ENCODE measurements around the gene RAI1. TPM values are rescaled to one million over a fixed set of nuclear protein-coding genes. Genes with fewer than 3 reads are reported as not detected.

RAI1 gene
- total and polyA plus RNA-seq, 2 experiments from 2014 or later = 0.87 to 0.89 TPM

DNA sequence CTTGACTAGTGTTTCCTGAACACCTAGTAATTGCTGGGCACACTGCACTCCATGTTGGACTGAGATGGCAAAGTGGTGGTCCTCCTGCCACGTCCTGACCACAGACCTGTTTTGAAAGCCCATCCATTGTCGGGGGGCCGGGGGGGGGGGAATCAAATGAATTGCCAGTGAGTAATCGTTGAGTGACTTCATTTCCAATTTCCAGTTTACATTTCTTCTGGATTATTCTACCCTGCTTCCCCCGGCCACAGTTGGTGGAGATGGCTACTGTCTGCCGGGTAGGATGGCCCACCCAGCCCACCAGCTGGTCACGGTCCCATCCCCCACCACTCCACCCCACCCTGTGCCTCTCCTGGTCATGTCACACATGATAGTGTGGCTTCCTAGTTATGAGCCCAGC lies 18.2 kb downstream of the RAI1 start (continued):
- no peak for TF ChIP-seq ZNF462 (CRISPR knock-in tag; IDR thresholded peaks at IDR 0.05)

DNA sequence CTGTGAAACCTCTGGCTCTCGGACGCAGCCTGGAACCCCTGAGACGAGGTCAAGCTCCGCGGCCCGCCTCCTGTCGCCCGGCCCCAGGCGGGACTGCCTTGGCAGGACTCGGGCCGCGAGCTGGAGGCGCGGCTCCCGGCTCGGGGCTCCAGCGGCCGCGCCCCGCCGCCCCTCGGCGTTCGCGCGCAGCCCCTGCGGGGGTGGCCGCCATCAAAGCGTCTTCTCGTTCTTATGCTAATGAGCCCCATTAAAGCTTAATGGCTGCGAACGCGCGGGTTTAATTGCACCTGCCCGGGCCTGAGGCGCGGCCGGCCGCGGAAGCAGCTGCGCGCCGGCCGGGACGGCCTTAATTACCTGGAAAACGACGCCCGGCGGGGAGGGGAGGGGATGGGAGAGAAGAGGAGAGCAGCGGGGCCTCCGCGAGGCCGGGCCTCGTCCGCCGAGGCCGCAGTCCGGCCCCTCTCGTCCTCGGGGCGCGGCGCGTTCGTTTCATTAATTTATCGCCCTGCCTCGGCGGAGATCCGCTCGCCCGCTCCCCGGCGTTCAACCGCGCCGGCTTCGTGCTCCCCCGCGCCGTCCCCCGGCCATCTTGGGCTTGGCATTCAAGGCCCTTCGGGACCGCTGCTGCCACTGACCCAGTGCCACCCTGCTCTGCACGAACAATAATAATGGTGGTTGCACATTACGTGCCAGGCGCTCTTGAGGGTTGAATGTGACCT lies 19.2 kb downstream of the RAI1 start:
- H3K27me3 Mint-ChIP-seq (ENCODE audit: insufficient read depth, low read depth, poor library complexity) = peaks cover 99% of the 10 kb centered on the region
- no peaks in the 10 kb centered on the region; the same call in 1 of the 3 replicates for H3K9me3 Mint-ChIP-seq
- H3K36me3 ChIP-seq (ENCODE audit: insufficient read depth) = no peaks in the 10 kb centered on the region
- H3K4me1 ChIP-seq (ENCODE audit: insufficient read depth) = peaks cover 48% of the 10 kb centered on the region
- DNase-seq (ENCODE audit: low spot score) (peak; percentile 89), ATAC-seq (peak; percentile 75)
- H3K27me3 ChIP-seq (ENCODE audit: insufficient read depth) = peaks cover 100% of the 10 kb centered on the region
- H3K4me3 ChIP-seq = peak overlapping the region; percentile 48
- H2AFZ ChIP-seq = no peak overlapping the region
- H3K36me3 Mint-ChIP-seq (ENCODE audit: low read depth) = no peaks in the 10 kb centered on the region; the same call in 2 of the 3 replicates
- H3K4me2 ChIP-seq = peak overlapping the region; percentile 76
- peaks cover 33% of the 10 kb centered on the region for H4K20me1 ChIP-seq (replicated peaks; ENCODE audit: insufficient read depth)
- peaks cover 23% of the 10 kb centered on the region for H3F3A ChIP-seq (replicated peaks; ENCODE audit: low read depth)
- no peaks in the 10 kb centered on the region for H3K79me2 ChIP-seq (replicated peaks; ENCODE audit: insufficient read depth)
- no peaks in the 10 kb centered on the region for H3K9me2 ChIP-seq (ENCODE audit: insufficient read depth)
- H3K4me1 Mint-ChIP-seq = peaks cover 55% of the 10 kb centered on the region
- H3K27ac ChIP-seq (ENCODE audit: low read depth) = no peak overlapping the region
- no peak overlapping the region for H3K27ac Mint-ChIP-seq
- peak overlapping the region; percentile 53 for H3K4me3 Mint-ChIP-seq
- TF ChIP-seq, protein P1, sequence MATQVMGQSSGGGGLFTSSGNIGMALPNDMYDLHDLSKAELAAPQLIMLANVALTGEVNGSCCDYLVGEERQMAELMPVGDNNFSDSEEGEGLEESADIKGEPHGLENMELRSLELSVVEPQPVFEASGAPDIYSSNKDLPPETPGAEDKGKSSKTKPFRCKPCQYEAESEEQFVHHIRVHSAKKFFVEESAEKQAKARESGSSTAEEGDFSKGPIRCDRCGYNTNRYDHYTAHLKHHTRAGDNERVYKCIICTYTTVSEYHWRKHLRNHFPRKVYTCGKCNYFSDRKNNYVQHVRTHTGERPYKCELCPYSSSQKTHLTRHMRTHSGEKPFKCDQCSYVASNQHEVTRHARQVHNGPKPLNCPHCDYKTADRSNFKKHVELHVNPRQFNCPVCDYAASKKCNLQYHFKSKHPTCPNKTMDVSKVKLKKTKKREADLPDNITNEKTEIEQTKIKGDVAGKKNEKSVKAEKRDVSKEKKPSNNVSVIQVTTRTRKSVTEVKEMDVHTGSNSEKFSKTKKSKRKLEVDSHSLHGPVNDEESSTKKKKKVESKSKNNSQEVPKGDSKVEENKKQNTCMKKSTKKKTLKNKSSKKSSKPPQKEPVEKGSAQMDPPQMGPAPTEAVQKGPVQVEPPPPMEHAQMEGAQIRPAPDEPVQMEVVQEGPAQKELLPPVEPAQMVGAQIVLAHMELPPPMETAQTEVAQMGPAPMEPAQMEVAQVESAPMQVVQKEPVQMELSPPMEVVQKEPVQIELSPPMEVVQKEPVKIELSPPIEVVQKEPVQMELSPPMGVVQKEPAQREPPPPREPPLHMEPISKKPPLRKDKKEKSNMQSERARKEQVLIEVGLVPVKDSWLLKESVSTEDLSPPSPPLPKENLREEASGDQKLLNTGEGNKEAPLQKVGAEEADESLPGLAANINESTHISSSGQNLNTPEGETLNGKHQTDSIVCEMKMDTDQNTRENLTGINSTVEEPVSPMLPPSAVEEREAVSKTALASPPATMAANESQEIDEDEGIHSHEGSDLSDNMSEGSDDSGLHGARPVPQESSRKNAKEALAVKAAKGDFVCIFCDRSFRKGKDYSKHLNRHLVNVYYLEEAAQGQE (IDR thresholded peaks at IDR 0.05; ENCODE audit: unreplicated experiment) = no peak
- TF ChIP-seq ZNF331 (CRISPR knock-in tag; IDR thresholded peaks at IDR 0.05; ENCODE audit: low read depth) (no peak), JUNB (IDR thresholded peaks at IDR 0.05; ENCODE audit: unreplicated experiment) (no peak), EZH2phosphoT487 (IDR thresholded peaks at IDR 0.05; ENCODE audit: unreplicated experiment) (no peak), NANOG (IDR thresholded peaks at IDR 0.05; ENCODE audit: borderline replicate concordance) (peak; percentile 98), STAT1 (IDR thresholded peaks at IDR 0.05; ENCODE audit: unreplicated experiment) (no peak), CREB1 (CRISPR knock-in tag; IDR thresholded peaks at IDR 0.05; ENCODE audit: low read depth) (peak; percentile 25; the same call in 1 of the 2 replicates), POLR2AphosphoS5 (IDR thresholded peaks at IDR 0.05; ENCODE audit: low read depth) (peak; percentile 32; the same call in 1 of the 2 replicates)
- TF ChIP-seq, protein P2, sequence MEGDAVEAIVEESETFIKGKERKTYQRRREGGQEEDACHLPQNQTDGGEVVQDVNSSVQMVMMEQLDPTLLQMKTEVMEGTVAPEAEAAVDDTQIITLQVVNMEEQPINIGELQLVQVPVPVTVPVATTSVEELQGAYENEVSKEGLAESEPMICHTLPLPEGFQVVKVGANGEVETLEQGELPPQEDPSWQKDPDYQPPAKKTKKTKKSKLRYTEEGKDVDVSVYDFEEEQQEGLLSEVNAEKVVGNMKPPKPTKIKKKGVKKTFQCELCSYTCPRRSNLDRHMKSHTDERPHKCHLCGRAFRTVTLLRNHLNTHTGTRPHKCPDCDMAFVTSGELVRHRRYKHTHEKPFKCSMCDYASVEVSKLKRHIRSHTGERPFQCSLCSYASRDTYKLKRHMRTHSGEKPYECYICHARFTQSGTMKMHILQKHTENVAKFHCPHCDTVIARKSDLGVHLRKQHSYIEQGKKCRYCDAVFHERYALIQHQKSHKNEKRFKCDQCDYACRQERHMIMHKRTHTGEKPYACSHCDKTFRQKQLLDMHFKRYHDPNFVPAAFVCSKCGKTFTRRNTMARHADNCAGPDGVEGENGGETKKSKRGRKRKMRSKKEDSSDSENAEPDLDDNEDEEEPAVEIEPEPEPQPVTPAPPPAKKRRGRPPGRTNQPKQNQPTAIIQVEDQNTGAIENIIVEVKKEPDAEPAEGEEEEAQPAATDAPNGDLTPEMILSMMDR (conservative IDR thresholded peaks at IDR 0.05; ENCODE audit: low read depth in 2 of 2) = no peak

Data from GM23338 (cell line).